GM12878 (cell line): ENCODE measurements around the gene TARBP1. TPM values are rescaled to one million over a fixed set of nuclear protein-coding genes. Genes with fewer than 3 reads are reported as not detected.

Experiments used
- ATAC-seq: fragments of 200-7000 bp; cut with Tn5 transposase; 3 replicates; pipeline ENCODE4 v1.9.1; 2020; ENCODE audit warnings: mild to moderate bottlenecking, moderate library complexity
- BruUV-seq: library from RNA; stranded (reverse); fragments of 400-500 nt; replicated peaks from 2 replicates; lab custom pipeline; 2021; lab: Mats Ljungman, UMichigan
- CTCF ChIA-PET: fragments of 300-600 bp; sonication (Branson Sonifier 250); formaldehyde crosslinking; extraction: SDS; loops from one replicate; lab custom pipeline; 2021; ENCODE audit warnings: inconsistent platforms; lab: Yijun Ruan, JAX
- POLR2A ChIA-PET: fragments of 350-600 bp; formaldehyde crosslinking; extraction: SDS; loops from one replicate; lab custom pipeline; 2021; ENCODE audit warnings: inconsistent platforms; lab: Charles Lee
- RAD21 ChIA-PET: fragments of 300-600 bp; sonication (Branson Sonifier 250); formaldehyde crosslinking; loops from one replicate; lab custom pipeline; 2023; ENCODE audit warnings: antibody characterized with exemption; ENCODE audit not compliant: unreplicated experiment; lab: Charles Lee
- SMC1A ChIA-PET: fragments of 300-600 bp; sonication (Branson Sonifier 250); formaldehyde crosslinking; loops from one replicate; lab custom pipeline; 2023; ENCODE audit not compliant: unreplicated experiment, uncharacterized antibody; lab: Charles Lee
- DNase-seq: peaks from one replicate; pipeline ENCODE4 v3.0.0-alpha.2; 2011; ENCODE audit warnings: low read depth, low spot score
- FAIRE-seq: peaks from 3 replicates; lab custom pipeline; 2011; peaks lifted over from hg19 to GRCh38; lab: Jason Lieb, UNC
- H2AFZ ChIP-seq: 2 replicates; pipeline ENCODE4 v1.6.0; 2011; ENCODE audit warnings: low read depth, low read length, control low read depth; ENCODE audit not compliant: control insufficient read depth
- H3K27ac ChIP-seq: 2 replicates; pipeline ENCODE4 v1.5.1; 2011; ENCODE audit warnings: control low read depth; ENCODE audit not compliant: control insufficient read depth, insufficient read depth
- H3K27me3 ChIP-seq, 2 experiments: replicated peaks in 1 of 2; 2 replicates each; pipeline versions ENCODE4 v1.6.0 to v1.6.1; 2011; ENCODE audit warnings: low read length in 1 of 2; ENCODE audit not compliant: control insufficient read depth in 2 of 2, insufficient read depth in 2 of 2
- H3K36me3 ChIP-seq, 2 experiments: 2 replicates each; pipeline ENCODE4 v1.5.1; 2011; ENCODE audit warnings: low read length in 1 of 2; ENCODE audit not compliant: control insufficient read depth in 2 of 2, insufficient read depth in 2 of 2
- H3K4me1 ChIP-seq: 2 replicates; pipeline ENCODE4 v1.6.1; 2011; ENCODE audit warnings: mild to moderate bottlenecking, low read length, moderate library complexity, mixed read lengths; ENCODE audit not compliant: control insufficient read depth, insufficient read depth
- H3K4me2 ChIP-seq: 2 replicates; pipeline ENCODE4 v1.6.0; 2011; ENCODE audit warnings: control low read depth; ENCODE audit not compliant: control insufficient read depth, insufficient read depth
- H3K4me3 ChIP-seq: fragments of 200-600 bp; sonication (generic); 2 replicates; pipeline ENCODE4 v1.5.1; 2016
- H3K79me2 ChIP-seq: 2 replicates; pipeline ENCODE4 v1.6.0; 2011; ENCODE audit warnings: low read length; ENCODE audit not compliant: control insufficient read depth, insufficient read depth
- H3K9ac ChIP-seq: 2 replicates; pipeline ENCODE4 v1.8.0; 2011; ENCODE audit warnings: low read length, control low read depth, mixed read lengths; ENCODE audit not compliant: control insufficient read depth, insufficient read depth
- H3K9me3 ChIP-seq: replicated peaks from 3 replicates; pipeline ENCODE4 v1.5.1; 2011; ENCODE audit warnings: mild to moderate bottlenecking, low read length; ENCODE audit not compliant: control insufficient read depth, insufficient read depth
- H4K20me1 ChIP-seq: 2 replicates; pipeline ENCODE4 v1.6.0; 2011; ENCODE audit not compliant: control insufficient read depth, insufficient read depth
- BACH1 ChIP-seq: fragments of 450-650 bp; IDR thresholded peaks from 2 replicates; pipeline ENCODE4 v1.6.1; 2017; ENCODE audit warnings: mild to moderate bottlenecking, borderline replicate concordance
- CHD4 ChIP-seq: fragments of 200-600 bp; sonication (generic); IDR thresholded peaks from 2 replicates; pipeline ENCODE4 v1.6.1; 2016; ENCODE audit warnings: mild to moderate bottlenecking
- HDAC2 ChIP-seq: fragments of 200-600 bp; sonication (generic); IDR thresholded peaks from 2 replicates; pipeline ENCODE4 v1.6.1; 2017
- MEF2B ChIP-seq: fragments of 450-650 bp; IDR thresholded peaks from 2 replicates; pipeline ENCODE4 v1.6.1; 2018; ENCODE audit warnings: mild to moderate bottlenecking, moderate library complexity; ENCODE audit not compliant: partially characterized antibody, poor library complexity, severe bottlenecking
- NFXL1 ChIP-seq: fragments of 450-650 bp; IDR thresholded peaks from 2 replicates; pipeline ENCODE4 v1.6.1; 2017; ENCODE audit warnings: antibody characterized with exemption, mild to moderate bottlenecking, borderline replicate concordance
- RBBP5 ChIP-seq: fragments of 200-600 bp; sonication (generic); conservative IDR thresholded peaks from 2 replicates; pipeline ENCODE4 v1.6.1; 2016
- RFX5 ChIP-seq: IDR thresholded peaks from 2 replicates; pipeline ENCODE4 v1.6.1; 2011; ENCODE audit warnings: low read depth, low read length, improper control_type of control experiment
- SREBF1 ChIP-seq: IDR thresholded peaks from 2 replicates; pipeline ENCODE4 v1.6.1; 2012; ENCODE audit warnings: mild to moderate bottlenecking, low read length
- SUPT20H ChIP-seq: IDR thresholded peaks from 2 replicates; pipeline ENCODE4 v1.6.1; 2011; ENCODE audit warnings: low read depth, mild to moderate bottlenecking, low read length, moderate library complexity, borderline replicate concordance; ENCODE audit not compliant: control insufficient read depth
- SUZ12 ChIP-seq: fragments of 200-600 bp; sonication (generic); IDR thresholded peaks from one replicate; pipeline ENCODE4 v1.6.1; 2018; ENCODE audit warnings: antibody characterized with exemption, mild to moderate bottlenecking; ENCODE audit not compliant: unreplicated experiment
- YBX1 ChIP-seq: fragments of 450-650 bp; IDR thresholded peaks from 2 replicates; pipeline ENCODE4 v1.6.1; 2016; ENCODE audit warnings: antibody characterized with exemption
- ZNF24 ChIP-seq: fragments of 450-650 bp; IDR thresholded peaks from 2 replicates; pipeline ENCODE4 v1.6.1; 2017; ENCODE audit warnings: antibody characterized with exemption, mild to moderate bottlenecking
- WGBS: methylation state at CpG from one replicate; pipeline ENCODE4 v1.1.6; 2016; ENCODE audit warnings: low lambda C conversion rate; ENCODE audit not compliant: insufficient replicate concordance, insufficient coverage; ENCODE audit errors: missing lambda C conversion rate; 5-methylcytosine and 5-hydroxymethylcytosine counted together
- in situ Hi-C: fragments of 300-500 bp; cut with MboI; formaldehyde crosslinking; loops from 9 replicates; pipeline ENCODE4 v1.14.3; 2018; ENCODE audit warnings: mixed read lengths
- intact Hi-C: fragments of 100-400 bp; cut with micrococcal nuclease; formaldehyde crosslinking; loops from one replicate; pipeline ENCODE4 v1.14.2; 2022; ENCODE audit not compliant: unreplicated experiment
- polyA plus RNA-seq, 11 experiments: library from polyadenylated mRNA; depleted of rRNA in 4 of 11; unstranded in 6 of 11; stranded (reverse) in 5 of 11; fragments of >200 nt; fragmentation: Nextera tagmentation in 4 of 11; fragmentation: Illumina TruSeq in 1 of 11; extraction: Ambion mirVana in 4 of 11; extraction: Trizol in 1 of 11; gene quantifications; 1 replicate in 1 of 11; 2 replicates in 10 of 11; pipeline versions ENCODE4 v1.2.1 to v1.2.3, GENCODE V29; 2011 to 2016; ENCODE audit warnings: inconsistent platforms in 2 of 11, missing spikeins in 2 of 11, low read depth in 1 of 11
- total RNA-seq, 4 experiments: library from RNA; depleted of rRNA in 3 of 4; stranded (reverse); fragments of >200 nt in 3 of 4; fragmentation: Illumina TruSeq in 1 of 4; extraction: Trizol in 1 of 4; gene quantifications; 2 replicates each; pipeline versions ENCODE4 v1.2.1 to v1.2.3, GENCODE V29; 2013 to 2021

The TARBP1 gene
- total and polyA plus RNA-seq, 10 of the 15 experiments (the other 5 are each of a cell fraction or from before 2014, with no cell fraction given) = 10.8 to 94.4 (median 35.3) TPM

DNA sequence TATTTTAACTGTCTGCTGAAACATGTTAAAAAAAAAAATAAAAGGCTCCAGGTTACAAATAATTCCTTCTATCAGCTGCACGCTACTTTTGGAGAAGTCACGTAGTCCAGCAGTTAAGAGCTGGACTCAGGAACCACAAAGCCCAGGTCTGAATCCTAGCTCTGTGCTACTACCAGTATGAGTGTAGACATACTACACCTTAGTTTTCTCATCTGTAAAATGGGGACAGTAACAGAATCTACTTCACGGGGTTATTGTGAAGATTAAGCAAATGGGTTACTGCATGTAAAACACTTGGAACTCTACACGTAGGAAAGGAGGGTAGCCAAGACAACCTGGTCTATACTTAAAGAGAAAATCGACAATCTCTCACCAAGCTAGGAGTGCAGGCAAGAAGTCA lies 48.3 kb downstream of the TARBP1 start:
- CTCF ChIA-PET = interaction anchor here (1.4 kb wide), 1 partner anchor 11 kb away, joined by 3 read pairs; no protein-coding TSS in a partner anchor
- Histone ChIP-seq H3K4me2 (no peak overlapping the region), H3K4me3 (no peak overlapping the region), H3K9ac (no peak overlapping the region), H3K4me1 (peaks cover 7% of the 10 kb centered on the region), H4K20me1 (no peaks in the 10 kb centered on the region), H3K36me3 (peaks cover 5 to 36% of the 10 kb centered on the region in 2 experiments), H2AFZ (no peak overlapping the region), H3K27ac (no peak overlapping the region), H3K79me2 (no peaks in the 10 kb centered on the region), H3K9me3 (no peaks in the 10 kb centered on the region), H3K27me3 (no peaks in the 10 kb centered on the region)
- RAD21 ChIA-PET = no interaction called here
- POLR2A ChIA-PET = no interaction called here
- SMC1A ChIA-PET = interaction anchor here (0.9 kb wide), 1 partner anchor 33 kb away, joined by 3 read pairs; no protein-coding TSS in a partner anchor
- TF ChIP-seq SREBF1 = no peak
- no peak for TF ChIP-seq RBBP5
- no peak for TF ChIP-seq RFX5
- TF ChIP-seq ZNF24 = no peak
- TF ChIP-seq MEF2B = no peak
- TF ChIP-seq HDAC2 = no peak
- TF ChIP-seq YBX1 = no peak
- no peak for TF ChIP-seq SUZ12
- no peak for TF ChIP-seq NFXL1
- no peak for TF ChIP-seq CHD4
- TF ChIP-seq BACH1 = no peak
- no peak for TF ChIP-seq SUPT20H
- DNase-seq (no peak), ATAC-seq (no peak), FAIRE-seq (no peak)
- 88% methylated on average over 5 of the region's 5 CpGs for WGBS
- in situ Hi-C loops (no loop called here), intact Hi-C loops (no loop called here)
- BruUV-seq = no TSS peak
